Diencephalon (tissue), 1 donor: Measurements from ENCODE around the gene XPNPEP3. TPM values are rescaled to one million over a fixed set of nuclear protein-coding genes. Genes with fewer than 3 reads are reported as not detected.

Experiments used
- small RNA-seq: library from RNA; depleted of rRNA; stranded (forward); fragments of <200 nt; gene quantifications from one replicate; pipeline ENCODE3, GENCODE V24; 2014
- total RNA-seq: library from RNA; depleted of rRNA; stranded (reverse); fragments of >200 nt; gene quantifications from one replicate; pipeline ENCODE4 v1.2.3, GENCODE V29; 2014

The XPNPEP3 gene
- 10.4 TPM for total RNA-seq

GRCh38 chr22:40856513-40857308, at the start of gene XPNPEP3, which contains the start of gene ST13:
TSS of gene XPNPEP3 (plus strand) at chr22:40857148. CDS start at chr22:40857182, 34 bp downstream.
TSS of gene ST13 (minus strand) at chr22:40856639. CDS start at chr22:40856540, 99 bp downstream.

DNA sequence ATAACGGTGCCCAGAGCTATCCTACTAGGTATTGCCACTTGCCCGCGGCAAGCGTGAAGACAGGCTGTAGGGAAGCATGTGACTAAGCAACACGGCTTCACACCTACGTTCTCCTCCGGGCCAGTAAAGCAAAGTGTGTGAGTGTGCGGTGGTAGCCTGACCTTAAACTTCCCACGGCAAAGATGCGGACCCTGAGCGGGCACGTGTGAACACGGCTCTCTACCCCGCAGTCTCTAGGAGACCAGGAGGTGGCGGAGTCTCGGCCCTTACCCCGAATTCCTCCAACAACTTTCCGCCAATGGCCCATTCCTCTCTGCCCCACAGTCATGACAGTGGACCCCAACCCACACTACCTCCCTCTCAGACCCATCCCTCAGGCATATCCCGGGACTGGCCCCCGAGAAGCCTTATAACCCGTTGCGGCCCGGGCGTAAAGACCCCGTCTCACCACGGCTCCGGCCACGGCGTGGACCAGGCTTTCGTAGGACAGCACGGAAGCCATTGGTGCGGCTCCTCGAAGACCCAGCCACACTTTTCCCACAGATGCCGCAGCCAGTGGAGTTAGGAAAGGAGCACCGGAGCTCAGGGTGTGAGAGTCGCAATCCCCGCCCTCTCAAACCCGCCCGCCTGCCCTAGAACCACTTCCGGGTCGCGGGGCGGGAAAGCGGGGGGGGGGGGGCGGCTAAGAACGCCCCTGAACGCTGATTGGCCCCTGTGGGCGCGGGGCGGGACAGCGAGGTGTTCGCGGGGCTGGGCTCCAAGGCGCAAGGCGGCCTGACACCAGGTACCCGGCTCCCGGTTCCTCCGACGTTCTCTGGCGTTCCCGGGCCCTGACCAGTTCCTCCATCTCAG, 38.0 kb upstream of the XPNPEP3 start, which contains the start of gene SLC25A17:
TSS of gene SLC25A17 (minus strand) at position 600 of the 852 bp plus-strand sequence. CDS start at position 502, 98 bp downstream.

DNA sequence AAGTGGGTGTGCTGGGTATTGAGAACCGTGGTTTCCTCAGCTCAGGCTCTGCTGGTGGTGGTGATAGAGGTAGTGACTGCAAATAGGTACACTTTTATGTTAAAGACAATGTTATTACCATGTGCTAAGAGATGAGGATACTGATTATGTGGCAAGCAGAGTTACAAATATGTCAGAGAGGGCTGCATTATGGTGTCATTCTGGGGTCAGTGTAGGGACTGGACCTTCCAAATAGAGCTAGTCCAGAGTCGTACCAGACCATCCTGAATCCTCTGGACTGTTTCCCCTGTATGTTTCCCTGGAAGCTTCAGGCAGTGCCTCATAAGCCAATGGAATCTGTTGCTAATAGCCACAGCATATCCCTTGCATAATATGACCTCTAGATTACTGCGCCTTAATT, 5.1 kb downstream of the XPNPEP3 start, which contains the start of gene DNAJB7:
TSS of gene DNAJB7 (minus strand) at position 101 of the 400 bp plus-strand sequence. CDS start 119 bp downstream, outside the sequence.

DNA sequence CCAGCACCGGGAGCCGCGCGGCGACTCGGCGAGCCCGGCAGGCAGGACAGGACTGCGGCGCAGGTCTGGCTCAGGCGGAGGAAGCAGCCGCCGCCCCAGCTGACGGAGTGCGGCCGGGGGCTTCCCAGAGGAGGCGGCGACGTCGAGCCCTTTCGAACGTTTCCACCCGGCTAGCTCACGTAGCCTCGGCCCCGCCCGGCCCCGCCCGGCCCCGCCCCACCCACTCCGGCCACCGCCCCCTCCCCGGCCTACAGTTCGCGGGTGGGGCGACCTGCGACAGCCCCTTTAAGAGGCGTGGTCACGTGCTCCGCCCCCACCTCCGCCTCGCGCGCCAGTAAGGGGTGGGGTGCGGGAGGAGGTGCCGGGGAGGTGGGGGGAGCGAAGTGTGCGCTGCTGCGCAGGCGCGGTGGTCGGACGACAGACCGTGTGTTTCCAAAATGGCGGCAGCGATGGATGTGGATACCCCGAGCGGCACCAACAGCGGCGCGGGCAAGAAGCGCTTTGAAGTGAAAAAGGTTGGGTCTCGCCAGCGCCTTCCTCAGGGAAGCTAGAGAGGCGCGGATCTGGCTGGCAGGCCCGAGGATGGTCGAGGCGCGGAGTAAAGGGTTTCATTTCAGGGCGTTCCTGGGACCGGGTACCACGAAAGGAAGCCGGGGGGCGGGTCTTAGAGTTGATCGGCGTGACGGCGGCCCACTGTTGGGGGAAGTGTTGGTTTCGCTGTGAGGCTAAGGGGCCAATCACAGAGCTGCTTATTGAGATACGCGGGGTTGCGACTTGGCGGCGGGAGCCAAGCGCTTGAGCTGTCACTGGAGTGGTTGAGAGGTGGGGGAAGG, 94.2 kb downstream of the XPNPEP3 start, which contains the start of gene RBX1:
TSS of gene RBX1 (plus strand) at position 417 of the 833 bp plus-strand sequence. CDS start at position 438, 21 bp downstream.

Small RNA genes lying within 50 kb of the gene (small RNA-seq; reads per million reads assigned to genes)
- gene MIR4766 (not detected), gene RF00017 (not detected), gene RNU6-379P (not detected)

Other genes starting within 250 kb of the XPNPEP3 start
- 28.8 TPM for gene MRTFA, start 220.4 kb upstream of the XPNPEP3 start, total RNA-seq
- gene MCHR1, start 177.7 kb upstream of the XPNPEP3 start, total RNA-seq, result 11.5 TPM
- gene SLC25A17, start 37.8 kb upstream of the XPNPEP3 start, total RNA-seq, result 25.8 TPM
- 183 TPM for gene ST13, start 509 bp upstream of the XPNPEP3 start, total RNA-seq
- gene DNAJB7, start 5.0 kb downstream of the XPNPEP3 start, total RNA-seq, result not detected
- gene RBX1, start 94.2 kb downstream of the XPNPEP3 start, total RNA-seq, result 73.8 TPM
- gene EP300, start 235.4 kb downstream of the XPNPEP3 start, total RNA-seq, result 63.0 TPM